Thymus (tissue), 11 donors: ENCODE results near the gene MAD1L1. TPM values are rescaled to one million over a fixed set of nuclear protein-coding genes. Genes with fewer than 3 reads are reported as not detected.

ENCODE experiments used
- DNase-seq, 9 donors: peaks; one replicate each; pipeline ENCODE4 v3.0.0-alpha.2; 2013; ENCODE audit warnings: low spot score in 9 of 9, low read depth in 6 of 9, missing footprints in 1 of 9
- H3K27ac ChIP-seq, 2 donors: one replicate each; pipeline ENCODE4 v1.5.1; 2013; ENCODE audit warnings: control low read depth in 1 of 2, low read depth in 1 of 2, low read length in 1 of 2, mild to moderate bottlenecking in 1 of 2, moderate library complexity in 1 of 2
- H3K27me3 ChIP-seq, 2 donors: one replicate each; pipeline ENCODE4 v1.5.1; 2013; ENCODE audit warnings: low read length in 1 of 2; ENCODE audit not compliant: control insufficient read depth in 2 of 2, insufficient read depth in 1 of 2
- H3K36me3 ChIP-seq, 2 donors: one replicate each; pipeline ENCODE4 v1.5.1; 2013; ENCODE audit warnings: low read length in 1 of 2, mild to moderate bottlenecking in 1 of 2, moderate library complexity in 1 of 2; ENCODE audit not compliant: control insufficient read depth in 2 of 2, insufficient read depth in 2 of 2
- H3K4me1 ChIP-seq, 2 donors: one replicate each; pipeline ENCODE4 v1.5.1; 2013; ENCODE audit warnings: low read length in 2 of 2; ENCODE audit not compliant: control insufficient read depth in 2 of 2, insufficient read depth in 2 of 2
- H3K4me3 ChIP-seq, 2 donors: one replicate each; pipeline ENCODE4 v1.5.1; 2013; ENCODE audit warnings: low read length in 2 of 2, control low read depth in 1 of 2, mild to moderate bottlenecking in 1 of 2
- H3K9me3 ChIP-seq, 2 donors: one replicate each; pipeline ENCODE4 v1.5.1; 2013; ENCODE audit warnings: low read length in 1 of 2, mild to moderate bottlenecking in 1 of 2; ENCODE audit not compliant: control insufficient read depth in 2 of 2, insufficient read depth in 1 of 2
- WGBS: extraction: QIAGEN DNeasy Blood & Tissue Kit; methylation state at CpG from one replicate; pipeline ENCODE4 v1.1.7; 2013; 5-methylcytosine and 5-hydroxymethylcytosine counted together
- polyA plus RNA-seq: library from polyadenylated mRNA; stranded (reverse); fragments of 200-250 nt; gene quantifications from one replicate; pipeline ENCODE4 v1.2.3, GENCODE V29; 2013
- total RNA-seq: library from RNA; stranded (reverse); fragments of 120-200 nt; gene quantifications from one replicate; pipeline ENCODE4 v1.2.4, GENCODE V29; 2013
- donor health status: healthy.

The MAD1L1 gene
- total and polyA plus RNA-seq, 2 donors = 93.3 to 103 TPM

- Histone ChIP-seq H3K4me3 (no peak overlapping the region), H3K36me3 (peaks cover 10 to 29% of the 10 kb centered on the region in 2 donors), H3K9me3 (peaks cover 0 to 13% of the 10 kb centered on the region in 2 donors), H3K27ac (peak overlapping the region; percentile 60 to 93), H3K27me3 (no peaks in the 10 kb centered on the region), H3K4me1 (peaks cover 51 to 62% of the 10 kb centered on the region in 2 donors)
- no peak for DNase-seq
- WGBS = 90% methylated on average over 35 of the region's 35 CpGs
These were observed 304.7 kb downstream of the MAD1L1 start for GRCh38 chr7:1927937-1928644.

DNA sequence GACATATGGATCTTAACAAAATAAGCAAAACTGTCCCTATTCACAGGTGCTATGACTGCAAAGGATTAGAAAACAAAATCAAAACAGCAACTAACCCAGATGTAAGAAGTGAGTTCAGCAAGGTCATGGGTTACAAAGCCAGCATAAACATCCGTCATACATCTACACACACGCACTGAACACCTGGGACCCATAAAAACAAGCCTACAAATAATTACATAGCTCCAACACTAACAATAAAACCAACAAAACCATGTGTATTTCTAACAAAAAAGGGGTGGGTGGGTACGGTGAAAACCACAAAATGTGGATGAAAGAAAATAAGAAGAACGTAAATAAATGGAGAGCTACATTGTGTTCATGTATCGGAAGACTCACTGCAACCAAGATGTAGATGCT is 305.8 kb downstream of the MAD1L1 start:
- H3K4me3 ChIP-seq = no peak overlapping the region
- H3K9me3 ChIP-seq = peaks cover 0 to 12% of the 10 kb centered on the region in 2 donors
- no peaks in the 10 kb centered on the region for H3K27me3 ChIP-seq
- 12% methylated on average over 5 of the region's 5 CpGs for WGBS
- peak overlapping the region; percentile 89 to 93 for H3K27ac ChIP-seq
- peaks cover 12 to 33% of the 10 kb centered on the region in 2 donors for H3K36me3 ChIP-seq
- peak in 4 of 9 donors; percentile 70 to 88 (median 74) for DNase-seq
- H3K4me1 ChIP-seq = peaks cover 54 to 73% of the 10 kb centered on the region in 2 donors

GRCh38 chr7:1925973-1926907 is 306.5 kb downstream of the MAD1L1 start:
- 15% methylated on average over 14 of the region's 14 CpGs for WGBS
- peak in 2 of 9 donors; percentile 47 to 78 for DNase-seq
- peaks cover 12 to 28% of the 10 kb centered on the region in 2 donors for H3K36me3 ChIP-seq
- no peaks in the 10 kb centered on the region for H3K27me3 ChIP-seq
- H3K27ac ChIP-seq = peak overlapping the region; percentile 89 to 93
- peak overlapping the region in 1 of 2 donors; percentile 11 for H3K4me3 ChIP-seq
- peaks cover 0 to 13% of the 10 kb centered on the region in 2 donors for H3K9me3 ChIP-seq
- H3K4me1 ChIP-seq = peaks cover 54 to 77% of the 10 kb centered on the region in 2 donors

- Histone ChIP-seq H3K27ac (peak overlapping the region; percentile 76 to 93), H3K4me3 (peak overlapping the region in 1 of 2 donors; percentile 11), H3K27me3 (no peaks in the 10 kb centered on the region), H3K36me3 (peaks cover 10 to 25% of the 10 kb centered on the region in 2 donors), H3K4me1 (peaks cover 61 to 86% of the 10 kb centered on the region in 2 donors), H3K9me3 (peaks cover 0 to 7% of the 10 kb centered on the region in 2 donors)
- peak in 1 of 9 donors; percentile 36 for DNase-seq
- WGBS = 85% methylated on average over 12 of the region's 12 CpGs
These were observed 307.4 kb downstream of the MAD1L1 start for GRCh38 chr7:1925349-1925748.

GRCh38 chr7:1924258-1924817 is 308.4 kb downstream of the MAD1L1 start:
- Histone ChIP-seq H3K4me3 (no peak overlapping the region), H3K27ac (peak overlapping the region; percentile 27 to 36), H3K9me3 (peaks cover 0 to 7% of the 10 kb centered on the region in 2 donors), H3K27me3 (no peaks in the 10 kb centered on the region), H3K4me1 (peaks cover 70 to 94% of the 10 kb centered on the region in 2 donors), H3K36me3 (peaks cover 10 to 25% of the 10 kb centered on the region in 2 donors)
- 20% methylated on average over 10 of the region's 10 CpGs for WGBS
- DNase-seq = peak in 2 of 9 donors; percentile 33 to 64

- peaks cover 10 to 25% of the 10 kb centered on the region in 2 donors for H3K36me3 ChIP-seq
- peak overlapping the region; percentile 12 to 65 for H3K27ac ChIP-seq
- DNase-seq = no peak
- peaks cover 71 to 94% of the 10 kb centered on the region in 2 donors for H3K4me1 ChIP-seq
- no peak overlapping the region for H3K4me3 ChIP-seq
- no peaks in the 10 kb centered on the region for H3K27me3 ChIP-seq
- 95% methylated on average over 30 of the region's 30 CpGs for WGBS
- peaks cover 0 to 7% of the 10 kb centered on the region in 2 donors for H3K9me3 ChIP-seq
These were observed 309.1 kb downstream of the MAD1L1 start for GRCh38 chr7:1923409-1924257.

DNA sequence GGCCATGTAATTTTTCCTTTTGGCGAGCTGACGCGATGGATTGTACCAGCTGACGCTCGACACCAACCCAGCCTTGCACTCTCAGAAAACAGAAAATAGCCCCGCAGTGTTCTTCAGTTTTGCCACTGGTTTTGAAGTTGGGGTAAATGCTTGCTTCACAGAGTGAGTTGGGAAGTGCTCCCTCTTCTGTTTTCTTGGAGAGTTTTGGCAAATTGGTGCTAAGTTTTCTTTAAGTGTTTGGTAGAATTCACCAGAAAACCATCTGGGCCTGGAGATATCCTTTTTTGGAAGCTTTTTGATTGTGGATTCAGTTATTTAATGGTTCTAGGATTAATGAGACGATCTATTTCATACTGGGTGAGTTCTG is 309.9 kb downstream of the MAD1L1 start:
- Histone ChIP-seq H3K4me3 (no peak overlapping the region), H3K27ac (peak overlapping the region in 1 of 2 donors; percentile 34), H3K9me3 (peaks cover 0 to 4% of the 10 kb centered on the region in 2 donors), H3K36me3 (peaks cover 14 to 22% of the 10 kb centered on the region in 2 donors), H3K4me1 (peaks cover 64 to 94% of the 10 kb centered on the region in 2 donors), H3K27me3 (no peaks in the 10 kb centered on the region)
- no peak for DNase-seq
- WGBS = 96% methylated on average over 7 of the region's 7 CpGs
